GM18508 (cell line): ENCODE results near the gene CNST.
"Not testable (repeated sequence)": the region's sequence is repeated elsewhere in the genome, so short reads cannot be mapped to it uniquely, and the experiment has no call there.

ENCODE experiments used
- ATAC-seq: cut with Tn5 transposase; IDR thresholded peaks from one replicate; pipeline ENCODE4 v1.9.1; 2021; ENCODE audit warnings: moderate number of reproducible peaks; ENCODE audit not compliant: insufficient read depth, unreplicated experiment

CNST gene

GRCh38 chr1:246659594-246660140 lies 93.4 kb downstream of the CNST start:
- ATAC-seq, result no peak

GRCh38 chr1:246661451-246661850 lies 95.2 kb downstream of the CNST start:
- no peak for ATAC-seq

- no peak for ATAC-seq
Measured at GRCh38 chr1:246667773-246668172, 101.5 kb downstream of the CNST start.

- no peak for ATAC-seq
Measured at GRCh38 chr1:246669659-246670058, 103.4 kb downstream of the CNST start.

- ATAC-seq, result no peak
Measured at GRCh38 chr1:246674049-246674448, 107.8 kb downstream of the CNST start.

GRCh38 chr1:246677842-246678241 lies 111.6 kb downstream of the CNST start:
- no peak for ATAC-seq

- ATAC-seq, result no peak
Measured at GRCh38 chr1:246678816-246679793, 112.8 kb downstream of the CNST start.

GRCh38 chr1:246679794-246680177 lies 113.5 kb downstream of the CNST start:
- no peak for ATAC-seq

- no peak for ATAC-seq
Measured at GRCh38 chr1:246680190-246680589, 113.9 kb downstream of the CNST start.

- no peak for ATAC-seq
Measured at GRCh38 chr1:246680696-246681130, 114.5 kb downstream of the CNST start.

- ATAC-seq, result no peak
Measured at GRCh38 chr1:246681900-246682895, 115.9 kb downstream of the CNST start.

- ATAC-seq, result no peak
Measured at GRCh38 chr1:246683521-246683920, 117.3 kb downstream of the CNST start.

- ATAC-seq, result no peak
Measured at GRCh38 chr1:246687002-246687401, 120.7 kb downstream of the CNST start.

GRCh38 chr1:246689409-246690008 lies 123.3 kb downstream of the CNST start:
- ATAC-seq, result peak; percentile 83

GRCh38 chr1:246690100-246690499 lies 123.8 kb downstream of the CNST start:
- ATAC-seq, result no peak

- no peak for ATAC-seq
Measured at GRCh38 chr1:246691622-246692495, 125.6 kb downstream of the CNST start.

- ATAC-seq, result not testable (repeated sequence)
Measured at GRCh38 chr1:246694213-246694895, 128.1 kb downstream of the CNST start.

GRCh38 chr1:246695136-246695535 lies 128.9 kb downstream of the CNST start:
- no peak for ATAC-seq

GRCh38 chr1:246695666-246696065 lies 129.4 kb downstream of the CNST start:
- no peak for ATAC-seq
